ENCODE results near the gene CDK15.

GRCh38 chr2:201888426-201888800, 82.1 kb downstream of the CDK15 start:
- TF ChIP-seq POLR2AphosphoS5 (IDR thresholded peaks at IDR 0.05; ENCODE audit: low read depth, low read length) (no peak), CBX3 (IDR thresholded peaks at IDR 0.05; ENCODE audit: low read depth) (no peak), CTCF (IDR thresholded peaks at IDR 0.05 in 2 of 3, conservative IDR thresholded peaks at IDR 0.05 in 1 of 3; ENCODE audit: borderline replicate concordance in 1 of 3, insufficient read depth in 1 of 3, low read depth in 2 of 3, low read length in 2 of 3) (no peak)

Data from HCT116 (cell line).